ENCODE data around the gene ALG14. TPM values are rescaled to one million over a fixed set of nuclear protein-coding genes. Genes with fewer than 3 reads are reported as not detected.
"Not testable (repeated sequence)": the region's sequence is repeated elsewhere in the genome, so short reads cannot be mapped to it uniquely, and the experiment has no call there.

Gene ALG14
- total RNA-seq, 2 experiments from 2014 or later = 0.08 to 0.52 TPM

GRCh38 chr1:95093296-95093695 lies 20.5 kb upstream of the ALG14 start:
- Mint-ChIP-seq H3K9me3 (no peaks in the 10 kb centered on the region), H3K36me3 (ENCODE audit: low read depth) (no peaks in the 10 kb centered on the region), H3K4me3 (no peak overlapping the region), H3K27me3 (peaks cover 46% of the 10 kb centered on the region), H3K4me1 (ENCODE audit: low read depth) (no peaks in the 10 kb centered on the region), H3K27ac (no peak overlapping the region)
- ATAC-seq (ENCODE audit: poor library complexity) = no peak
- Histone ChIP-seq H3K36me3 (ENCODE audit: insufficient read depth, low read length) (no peaks in the 10 kb centered on the region), H3K27ac (ENCODE audit: low read depth in 1 of 2, low read length in 2 of 2) (no peak overlapping the region), H3K4me3 (ENCODE audit: low read length) (no peak overlapping the region), H3K9me3 (ENCODE audit: control insufficient read depth in 1 of 2, insufficient read depth in 1 of 2, low read length in 2 of 2) (peaks cover 0 to 7% of the 10 kb centered on the region in 2 experiments), H3K27me3 (ENCODE audit: control insufficient read depth in 1 of 2, insufficient read depth in 2 of 2, low read length in 2 of 2) (peaks cover 0 to 2% of the 10 kb centered on the region in 2 experiments), H3K4me1 (ENCODE audit: insufficient read depth, low read length) (no peaks in the 10 kb centered on the region)
- TF ChIP-seq, protein P1, sequence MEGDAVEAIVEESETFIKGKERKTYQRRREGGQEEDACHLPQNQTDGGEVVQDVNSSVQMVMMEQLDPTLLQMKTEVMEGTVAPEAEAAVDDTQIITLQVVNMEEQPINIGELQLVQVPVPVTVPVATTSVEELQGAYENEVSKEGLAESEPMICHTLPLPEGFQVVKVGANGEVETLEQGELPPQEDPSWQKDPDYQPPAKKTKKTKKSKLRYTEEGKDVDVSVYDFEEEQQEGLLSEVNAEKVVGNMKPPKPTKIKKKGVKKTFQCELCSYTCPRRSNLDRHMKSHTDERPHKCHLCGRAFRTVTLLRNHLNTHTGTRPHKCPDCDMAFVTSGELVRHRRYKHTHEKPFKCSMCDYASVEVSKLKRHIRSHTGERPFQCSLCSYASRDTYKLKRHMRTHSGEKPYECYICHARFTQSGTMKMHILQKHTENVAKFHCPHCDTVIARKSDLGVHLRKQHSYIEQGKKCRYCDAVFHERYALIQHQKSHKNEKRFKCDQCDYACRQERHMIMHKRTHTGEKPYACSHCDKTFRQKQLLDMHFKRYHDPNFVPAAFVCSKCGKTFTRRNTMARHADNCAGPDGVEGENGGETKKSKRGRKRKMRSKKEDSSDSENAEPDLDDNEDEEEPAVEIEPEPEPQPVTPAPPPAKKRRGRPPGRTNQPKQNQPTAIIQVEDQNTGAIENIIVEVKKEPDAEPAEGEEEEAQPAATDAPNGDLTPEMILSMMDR (IDR thresholded peaks at IDR 0.05) = no peak
- no peak for DNase-seq
- intact Hi-C loops (cut with DNase I, micrococcal nuclease) = no loop called here
- ChIA-PET CTCF (interaction anchor here (2.0 kb wide), 1 partner anchor 9 kb away, joined by 4 read pairs; no protein-coding TSS in a partner anchor), POLR2A (no interaction called here)

- POLR2A ChIA-PET; intact Hi-C loops (cut with DNase I, micrococcal nuclease); H3K4me3 ChIP-seq (ENCODE audit: low read length); H3K36me3 Mint-ChIP-seq (ENCODE audit: low read depth); H3K36me3 ChIP-seq (ENCODE audit: insufficient read depth, low read length); H3K4me1 ChIP-seq (ENCODE audit: insufficient read depth, low read length); H3K27me3 ChIP-seq (ENCODE audit: control insufficient read depth in 1 of 2, insufficient read depth in 2 of 2, low read length in 2 of 2); DNase-seq; CTCF ChIA-PET; H3K9me3 ChIP-seq (ENCODE audit: control insufficient read depth in 1 of 2, insufficient read depth in 1 of 2, low read length in 2 of 2); ATAC-seq (ENCODE audit: poor library complexity); H3K4me1 Mint-ChIP-seq (ENCODE audit: low read depth); H3K27ac ChIP-seq (ENCODE audit: low read depth in 1 of 2, low read length in 2 of 2); H3K9me3 Mint-ChIP-seq; H3K4me3 Mint-ChIP-seq; H3K27ac Mint-ChIP-seq: not testable (repeated sequence)
- peaks cover 42% of the 10 kb centered on the region for H3K27me3 Mint-ChIP-seq
Observed at GRCh38 chr1:95092891-95093290, 20.1 kb upstream of the ALG14 start.

- H3K27ac ChIP-seq (ENCODE audit: low read depth in 1 of 2, low read length in 2 of 2); H3K27ac Mint-ChIP-seq; H3K36me3 Mint-ChIP-seq (ENCODE audit: low read depth); H3K4me1 ChIP-seq (ENCODE audit: insufficient read depth, low read length); H3K9me3 Mint-ChIP-seq; POLR2A ChIA-PET; H3K4me1 Mint-ChIP-seq (ENCODE audit: low read depth); intact Hi-C loops (cut with DNase I, micrococcal nuclease); H3K36me3 ChIP-seq (ENCODE audit: insufficient read depth, low read length); H3K9me3 ChIP-seq (ENCODE audit: control insufficient read depth in 1 of 2, insufficient read depth in 1 of 2, low read length in 2 of 2); H3K4me3 ChIP-seq (ENCODE audit: low read length); H3K27me3 ChIP-seq (ENCODE audit: control insufficient read depth in 1 of 2, insufficient read depth in 2 of 2, low read length in 2 of 2); CTCF ChIA-PET; DNase-seq; ATAC-seq (ENCODE audit: poor library complexity); H3K4me3 Mint-ChIP-seq: not testable (repeated sequence)
- peaks cover 40% of the 10 kb centered on the region for H3K27me3 Mint-ChIP-seq
Observed at GRCh38 chr1:95091290-95091689, 18.5 kb upstream of the ALG14 start.

DNA sequence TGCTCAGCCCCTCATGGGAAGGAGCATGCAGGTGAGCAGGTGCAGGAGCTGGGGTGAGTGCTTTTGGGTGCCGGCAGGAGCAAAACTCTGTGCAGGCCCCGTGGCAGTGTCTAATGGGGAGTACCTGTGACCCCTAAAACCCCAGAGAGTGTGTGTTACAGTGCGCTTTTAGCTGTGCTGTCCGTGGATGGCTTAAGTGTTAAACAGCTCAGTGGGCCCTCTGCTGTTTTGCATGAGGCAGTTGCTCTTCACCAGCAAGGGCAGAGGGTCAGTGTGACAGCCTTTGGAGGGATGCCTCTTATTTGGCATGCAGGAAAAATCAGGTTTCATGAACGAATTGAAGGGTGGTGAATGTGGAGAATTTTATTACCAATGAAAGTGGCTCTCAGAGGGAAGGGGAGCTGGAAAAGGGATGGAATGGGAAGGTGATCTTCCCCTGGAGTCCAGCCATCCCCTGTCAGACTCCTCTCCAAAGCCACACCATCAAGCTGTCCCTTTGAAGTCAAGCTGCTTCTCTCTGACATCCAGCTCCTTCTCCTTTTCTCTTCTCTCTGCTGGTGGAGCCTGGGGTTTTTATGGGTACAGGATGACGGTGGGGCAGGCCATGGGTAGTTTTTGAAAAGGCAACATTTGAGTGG lies 17.0 kb upstream of the ALG14 start:
- Mint-ChIP-seq H3K4me3 (no peak overlapping the region), H3K9me3 (no peaks in the 10 kb centered on the region), H3K4me1 (ENCODE audit: low read depth) (no peaks in the 10 kb centered on the region), H3K36me3 (ENCODE audit: low read depth) (no peaks in the 10 kb centered on the region), H3K27ac (no peak overlapping the region), H3K27me3 (peaks cover 36% of the 10 kb centered on the region)
- Histone ChIP-seq H3K36me3 (ENCODE audit: insufficient read depth, low read length) (no peaks in the 10 kb centered on the region), H3K27me3 (ENCODE audit: control insufficient read depth in 1 of 2, insufficient read depth in 2 of 2, low read length in 2 of 2) (no peaks in the 10 kb centered on the region), H3K4me3 (ENCODE audit: low read length) (no peak overlapping the region), H3K4me1 (ENCODE audit: insufficient read depth, low read length) (no peaks in the 10 kb centered on the region), H3K27ac (ENCODE audit: low read depth in 1 of 2, low read length in 2 of 2) (no peak overlapping the region), H3K9me3 (ENCODE audit: control insufficient read depth in 1 of 2, insufficient read depth in 1 of 2, low read length in 2 of 2) (peaks cover 0 to 7% of the 10 kb centered on the region in 2 experiments)
- DNase-seq (no peak), ATAC-seq (ENCODE audit: poor library complexity) (no peak)
- CTCF ChIA-PET = no interaction called here
- TF ChIP-seq, protein P1 (IDR thresholded peaks at IDR 0.05) = no peak
- intact Hi-C loops (cut with DNase I, micrococcal nuclease) = loop anchor here (5.0 kb wide), 1 partner anchor 143 kb away; the partner anchor contains the start of gene RWDD3 (in 2 of the 2)
- POLR2A ChIA-PET = no interaction called here
